ENCODE measurements around the gene MCF2L.

Gene MCF2L

GRCh38 chr13:113148940-113149503, 180.0 kb downstream of the MCF2L start:
- WGBS, result 96% methylated on average over 38 of the region's 38 CpGs
- Histone ChIP-seq H3K9ac (ENCODE audit: low read depth, low read length) (no peak overlapping the region), H3K9me3 (ENCODE audit: insufficient read depth, low read depth, low read length) (no peaks in the 10 kb centered on the region), H3K4me1 (ENCODE audit: insufficient read depth, low read length) (peaks cover 6% of the 10 kb centered on the region; the same call in 1 of the 2 replicates), H3K27me3 (ENCODE audit: insufficient read depth, low read length) (peaks cover 24% of the 10 kb centered on the region), H3K4me3 (ENCODE audit: low read length) (no peak overlapping the region), H3K36me3 (ENCODE audit: insufficient read depth, low read length) (no peaks in the 10 kb centered on the region), H3K27ac (ENCODE audit: low read depth, low read length) (no peak overlapping the region)
